WI38 (cell line): ENCODE measurements around the gene EZH2.

Experiments
- H3K4me3 ChIP-seq: 2 replicates; pipeline ENCODE4 v1.5.1; 2011; ENCODE audit warnings: low read depth, mild to moderate bottlenecking, control low read depth, low read length
- CTCF ChIP-seq: IDR thresholded peaks from 2 replicates; pipeline ENCODE4 v1.5.1; 2012; ENCODE audit warnings: low read depth, mild to moderate bottlenecking, control low read depth, low read length

EZH2 gene

GRCh38 chr7:148825338-148825737, 58.8 kb downstream of the EZH2 start:
- TF ChIP-seq CTCF, result no peak

GRCh38 chr7:148824864-148825263, 59.2 kb downstream of the EZH2 start:
- H3K4me3 ChIP-seq, result no peak overlapping the region
- no peak for TF ChIP-seq CTCF

More at GRCh38 chr7:148825338-148825737, 58.8 kb downstream of the EZH2 start:
- H3K4me3 ChIP-seq, result no peak overlapping the region

- no peak for TF ChIP-seq CTCF
- H3K4me3 ChIP-seq, result no peak overlapping the region
Measured at GRCh38 chr7:148821422-148821821, 62.7 kb downstream of the EZH2 start.

GRCh38 chr7:148819697-148820360, 64.3 kb downstream of the EZH2 start:
- H3K4me3 ChIP-seq, result no peak overlapping the region

GRCh38 chr7:148815612-148816011, 68.5 kb downstream of the EZH2 start:
- TF ChIP-seq CTCF, result no peak
- no peak overlapping the region for H3K4me3 ChIP-seq

More at GRCh38 chr7:148819697-148820360, 64.3 kb downstream of the EZH2 start:
- TF ChIP-seq CTCF, result no peak

- TF ChIP-seq CTCF, result no peak
Measured at GRCh38 chr7:148814922-148815559, 69.0 kb downstream of the EZH2 start.

GRCh38 chr7:148813890-148814289, 70.2 kb downstream of the EZH2 start:
- no peak overlapping the region for H3K4me3 ChIP-seq
- TF ChIP-seq CTCF, result no peak

More at GRCh38 chr7:148814922-148815559, 69.0 kb downstream of the EZH2 start:
- no peak overlapping the region for H3K4me3 ChIP-seq
